ENCODE measurements around the gene NAB1. TPM values are rescaled to one million over a fixed set of nuclear protein-coding genes. Genes with fewer than 3 reads are reported as not detected.

The NAB1 gene
- total RNA-seq, 1 experiment from 2014 or later: 36.9 TPM

DNA sequence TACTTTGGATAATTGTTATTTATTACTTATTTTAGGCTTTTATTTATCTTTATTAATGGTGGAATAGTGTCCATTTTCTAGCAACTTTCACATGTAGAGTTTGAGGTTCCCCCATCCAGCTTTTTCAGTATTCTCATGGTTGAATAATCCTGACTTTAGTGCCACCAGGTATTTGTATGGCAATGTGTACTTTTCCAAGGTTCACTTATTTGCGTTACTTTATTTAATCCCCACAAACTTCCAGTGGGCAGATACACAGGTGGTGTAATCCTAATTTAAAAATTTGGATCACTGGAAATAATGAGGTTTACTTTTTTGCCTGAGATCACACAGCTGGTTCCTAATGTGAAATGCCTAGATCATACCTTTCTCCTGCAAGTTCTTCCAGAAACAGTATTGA lies 30.5 kb downstream of the NAB1 start:
- no peak overlapping the region for H2AK5ac ChIP-seq (ENCODE audit: insufficient read length, low read length)
- H3K79me1 ChIP-seq (ENCODE audit: insufficient read depth, low read depth, low read length, poor library complexity, severe bottlenecking): no peaks in the 10 kb centered on the region
- peaks cover 13% of the 10 kb centered on the region; the same call in 1 of the 2 replicates for H3K4me1 ChIP-seq (ENCODE audit: insufficient read depth, low read length)
- H3K27me3 ChIP-seq (ENCODE audit: insufficient read depth, low read length): no peaks in the 10 kb centered on the region
- DNase-seq: no peak
- no peak overlapping the region for H4K5ac ChIP-seq (ENCODE audit: insufficient read length, low read depth, low read length)
- no CpG with 5 or more reads among the region's 1 CpG for WGBS (ENCODE audit: extremely low coverage, insufficient read length, low lambda C conversion rate)
- no peak overlapping the region for H2BK20ac ChIP-seq (ENCODE audit: low read depth, low read length, poor library complexity, severe bottlenecking)
- no peak overlapping the region for H3K14ac ChIP-seq (ENCODE audit: insufficient read depth, low read length)
- no peaks in the 10 kb centered on the region for H3K23me2 ChIP-seq (ENCODE audit: insufficient read length, low read depth, low read length, poor library complexity, severe bottlenecking)
- no peak overlapping the region for H2BK5ac ChIP-seq (ENCODE audit: insufficient read length, low read length)
- H3K27ac Mint-ChIP-seq: peak overlapping the region in 2 of 3 experiments; percentile 55 to 82; a peak in 3 of 7 replicates
- no peak overlapping the region for H2BK15ac ChIP-seq (ENCODE audit: low read depth, low read length)
- H3K4me1 Mint-ChIP-seq: peaks cover 45 to 46% of the 10 kb centered on the region in 2 experiments
- H3K27ac ChIP-seq (ENCODE audit: insufficient read length, low read depth, low read length): no peak overlapping the region
- TF ChIP-seq CTCF (conservative IDR thresholded peaks at IDR 0.05): no peak
- no peaks in the 10 kb centered on the region for H3K9me3 ChIP-seq (ENCODE audit: control insufficient read depth, low read depth, low read length)
- H4K20me1 ChIP-seq (ENCODE audit: control insufficient read depth, insufficient read depth, insufficient read length): no peaks in the 10 kb centered on the region
- H4K8ac ChIP-seq (replicated peaks; ENCODE audit: insufficient read length, low read depth, low read length): no peak overlapping the region
- no peak overlapping the region for H3K4me2 ChIP-seq (ENCODE audit: insufficient read depth, insufficient read length, low read length)
- no peak overlapping the region for H2BK12ac ChIP-seq (ENCODE audit: insufficient read length, low read depth, low read length)
- no peak overlapping the region for H2AFZ ChIP-seq (ENCODE audit: low read length)
- no peak overlapping the region for H4K91ac ChIP-seq (ENCODE audit: insufficient read length, low read depth, low read length)
- H3K36me3 Mint-ChIP-seq (ENCODE audit: insufficient read depth in 1 of 3, low read depth in 3 of 3): peaks cover 0 to 3% (median 0%) of the 10 kb centered on the region in 3 experiments; a peak in 2 of 7 replicates
- no peak overlapping the region for H3K56ac ChIP-seq (ENCODE audit: insufficient read length, low read depth, low read length)
- H3K79me2 ChIP-seq (ENCODE audit: insufficient read depth, low read length): no peaks in the 10 kb centered on the region
- H3K4me3 Mint-ChIP-seq: no peak overlapping the region
- H3T11ph ChIP-seq (ENCODE audit: low read length): no peak overlapping the region
- H3K27me3 Mint-ChIP-seq (ENCODE audit: low read depth): no peaks in the 10 kb centered on the region
- H2BK120ac ChIP-seq (ENCODE audit: low read depth, low read length, poor library complexity, severe bottlenecking): no peak overlapping the region
- H3K9me3 Mint-ChIP-seq: no peaks in the 10 kb centered on the region
- no peak overlapping the region for H3K18ac ChIP-seq (ENCODE audit: insufficient read length, low read depth, low read length)
- H3K23ac ChIP-seq (ENCODE audit: insufficient read length, low read depth, low read length): no peak overlapping the region
- no peak overlapping the region for H3K9ac ChIP-seq (ENCODE audit: extremely low read depth, insufficient read length, low read length)
- H3K4ac ChIP-seq (ENCODE audit: low read depth, low read length): no peak overlapping the region
